H1 (cell line): Measurements from ENCODE around the gene GIPR. TPM values are rescaled to one million over a fixed set of nuclear protein-coding genes. Genes with fewer than 3 reads are reported as not detected.

Source experiments
- BACH1 ChIP-seq: IDR thresholded peaks from 2 replicates; pipeline ENCODE4 v1.6.1; 2012; ENCODE audit warnings: low read length, improper control_type of control experiment
- CBX5 ChIP-seq: fragments of 300-800, 300-1000 bp; sonication (generic); IDR thresholded peaks from 2 replicates; pipeline ENCODE4 v1.7.1; 2016; ENCODE audit warnings: antibody characterized with exemption, low read length, low read depth
- CEBPB ChIP-seq: IDR thresholded peaks from 2 replicates; pipeline ENCODE4 v1.6.1; 2012; ENCODE audit warnings: low read depth, low read length
- CTBP2 ChIP-seq: IDR thresholded peaks from 2 replicates; pipeline ENCODE4 v1.7.0; 2011; ENCODE audit warnings: borderline replicate concordance, mild to moderate bottlenecking, moderate library complexity, mixed read lengths, low read length; ENCODE audit not compliant: insufficient read depth, insufficient read length
- EP300 ChIP-seq, 2 experiments: IDR thresholded peaks; 1 replicate in 1 of 2; 2 replicates in 1 of 2; pipeline ENCODE4 v1.6.1; 2011 to 2012; ENCODE audit warnings: low read depth in 2 of 2, low read length in 2 of 2, mild to moderate bottlenecking in 2 of 2, borderline replicate concordance in 1 of 2, inconsistent platforms in 1 of 2, moderate library complexity in 1 of 2
- GABPA ChIP-seq: IDR thresholded peaks from 2 replicates; pipeline ENCODE4 v1.6.1; 2011; ENCODE audit warnings: mild to moderate bottlenecking, low read length, moderate library complexity, borderline replicate concordance; ENCODE audit not compliant: insufficient read depth
- GTF2F1 ChIP-seq: IDR thresholded peaks from 2 replicates; pipeline ENCODE4 v1.6.1; 2012; ENCODE audit warnings: low read depth, low read length, improper control_type of control experiment, borderline replicate concordance
- KDM1A ChIP-seq: fragments of 200-600, 300-600 bp; sonication (generic); IDR thresholded peaks from 2 replicates; pipeline ENCODE4 v1.7.1; 2016; ENCODE audit warnings: mild to moderate bottlenecking, low read length, borderline replicate concordance
- NRF1 ChIP-seq: IDR thresholded peaks from 2 replicates; pipeline ENCODE4 v1.6.1; 2011; ENCODE audit warnings: mild to moderate bottlenecking, low read depth, low read length, improper control_type of control experiment
- PHF8 ChIP-seq: fragments of 200-600 bp; sonication (generic); conservative IDR thresholded peaks from 2 replicates; pipeline ENCODE4 v1.7.1; 2012; ENCODE audit warnings: low read depth, mild to moderate bottlenecking, inconsistent platforms, low read length, moderate library complexity
- RNF2 ChIP-seq: fragments of 200-900, 300-1000 bp; sonication (generic); IDR thresholded peaks from 2 replicates; pipeline ENCODE4 v1.7.1; 2016; ENCODE audit warnings: borderline replicate concordance, low read depth, mild to moderate bottlenecking, antibody characterized with exemption, low read length; ENCODE audit not compliant: poor library complexity, severe bottlenecking; ENCODE audit errors: missing control alignments
- SIN3A ChIP-seq, 2 experiments: IDR thresholded peaks in 1 of 2; conservative IDR thresholded peaks in 1 of 2; 2 replicates each; pipeline ENCODE4 v1.6.1; 2011 to 2012; ENCODE audit warnings: low read length in 2 of 2, improper control_type of control experiment in 1 of 2, low read depth in 1 of 2, mild to moderate bottlenecking in 1 of 2
- SP1 ChIP-seq: IDR thresholded peaks from 2 replicates; pipeline ENCODE4 v1.6.1; 2011; ENCODE audit warnings: low read depth, low read length
- SP2 ChIP-seq: IDR thresholded peaks from 2 replicates; pipeline ENCODE4 v1.6.1; 2012; ENCODE audit warnings: mild to moderate bottlenecking, low read length, inconsistent platforms
- SP4 ChIP-seq: IDR thresholded peaks from 2 replicates; pipeline ENCODE4 v1.6.1; 2012; ENCODE audit warnings: low read length, inconsistent platforms
- SRF ChIP-seq: IDR thresholded peaks from 2 replicates; pipeline ENCODE4 v1.6.1; 2011; ENCODE audit warnings: mild to moderate bottlenecking, low read depth, low read length, moderate library complexity
- TAF1 ChIP-seq: IDR thresholded peaks from 2 replicates; pipeline ENCODE4 v1.6.1; 2011; ENCODE audit warnings: mild to moderate bottlenecking, low read depth, low read length
- TAF7 ChIP-seq: optimal IDR thresholded peaks from 2 replicates; pipeline ENCODE3; 2011; ENCODE audit warnings: low read depth, mild to moderate bottlenecking, inconsistent platforms, low read length, moderate library complexity, borderline replicate concordance
- TBP ChIP-seq: IDR thresholded peaks from 2 replicates; pipeline ENCODE4 v1.6.1; 2011; ENCODE audit warnings: low read depth, low read length, improper control_type of control experiment
- polyA plus RNA-seq, 7 experiments: library from polyadenylated mRNA; depleted of rRNA in 3 of 7; stranded (reverse) in 5 of 7; unstranded in 2 of 7; fragments of >200 nt in 5 of 7; fragments of 200-250 nt in 2 of 7; gene quantifications; 1 replicate in 5 of 7; 2 replicates in 1 of 7; 4 replicates in 1 of 7; pipeline versions ENCODE4 v1.2.1 to v1.2.3, GENCODE V29; 2011 to 2013; ENCODE audit warnings: missing spikeins in 2 of 7, mixed read lengths in 2 of 7
- total RNA-seq: library from RNA; stranded (reverse); fragmentation: NEBNext Ultra II Directional; extraction: Animal tissue kit (Norgen Biotek cat#: 25700); gene quantifications from 2 replicates; pipeline ENCODE4 v1.2.1, GENCODE V29; 2021
- TF ChIP-seq, protein P1 (sequence below): IDR thresholded peaks from 2 replicates; pipeline ENCODE4 v1.6.1; 2011; ENCODE audit warnings: low read depth, mild to moderate bottlenecking, low read length; ENCODE audit not compliant: insufficient read depth
- TF ChIP-seq, protein P2 (sequence below): IDR thresholded peaks from 2 replicates; pipeline ENCODE4 v1.6.1; 2012; ENCODE audit warnings: inconsistent platforms

GIPR gene
- total and polyA plus RNA-seq, 2 of the 8 experiments (the other 6 are each of a cell fraction or from before 2014, with no cell fraction given) = 0.42 to 1.3 TPM

DNA sequence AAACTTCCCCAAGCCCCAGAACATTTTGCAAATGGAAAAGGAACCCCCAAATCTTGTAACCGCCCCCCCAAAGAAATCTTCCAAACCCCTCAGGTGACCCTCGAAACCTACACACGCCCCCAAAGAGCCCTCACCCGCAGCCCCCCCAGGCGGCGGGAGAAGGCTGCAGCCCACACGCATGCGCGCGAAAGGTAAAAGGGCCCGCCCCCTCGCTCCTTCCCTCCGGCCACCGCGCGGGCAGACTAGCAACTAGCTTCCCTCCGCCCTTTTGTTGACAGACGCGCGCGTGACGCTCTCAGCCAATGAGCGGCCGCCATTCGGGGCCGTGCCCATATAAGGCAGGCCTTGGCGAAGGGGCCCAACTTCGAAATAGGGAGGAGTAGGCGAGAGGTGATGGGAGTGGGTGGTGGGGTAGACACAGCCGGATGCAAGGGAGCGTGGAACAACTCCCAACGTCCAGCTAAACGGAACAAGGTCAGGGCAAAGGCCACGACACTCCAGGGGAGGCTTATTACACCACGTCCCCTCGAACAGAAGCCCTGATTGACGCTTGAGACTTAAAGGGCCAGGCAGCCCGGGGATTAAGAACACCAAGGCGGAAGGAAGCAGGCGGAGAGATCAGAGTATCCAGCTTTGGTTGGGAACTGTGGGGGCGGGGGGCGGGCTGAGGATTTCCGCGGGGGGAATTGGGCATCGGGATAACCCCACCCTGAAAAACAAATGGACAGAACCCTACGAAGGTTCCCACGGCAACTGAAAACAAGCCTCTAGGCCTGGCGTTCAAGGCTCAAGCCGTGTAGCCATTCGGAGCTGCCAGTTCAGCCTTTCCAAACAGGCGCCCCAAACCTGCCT, 49.3 kb downstream of the GIPR start (continued):
- TF ChIP-seq, protein P1, sequence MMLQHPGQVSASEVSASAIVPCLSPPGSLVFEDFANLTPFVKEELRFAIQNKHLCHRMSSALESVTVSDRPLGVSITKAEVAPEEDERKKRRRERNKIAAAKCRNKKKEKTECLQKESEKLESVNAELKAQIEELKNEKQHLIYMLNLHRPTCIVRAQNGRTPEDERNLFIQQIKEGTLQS = peak; percentile 56; the same call in 1 of the 2 replicates
- TF ChIP-seq SRF = peak; percentile 100
- TF ChIP-seq PHF8 = peak; percentile 40
- peak; percentile 60 for TF ChIP-seq BACH1
- peak; percentile 89 for TF ChIP-seq SP4
- TF ChIP-seq TAF7 = no peak
- no peak for TF ChIP-seq GABPA
- peak; percentile 75 for TF ChIP-seq TBP
- peak; percentile 20 for TF ChIP-seq TAF1
- TF ChIP-seq EP300 (IDR thresholded peaks at IDR 0.05; ENCODE audit: borderline replicate concordance in 1 of 2, low read depth in 2 of 2, low read length in 2 of 2) = peak in 1 of 2 experiments; percentile 56; a peak in 1 of 3 replicates
- no peak for TF ChIP-seq CTBP2
- TF ChIP-seq SP2 = no peak
- TF ChIP-seq NRF1 = peak; percentile 92
- TF ChIP-seq CEBPB = 0 out of 2 replicates have a peak, but pooled peaks have one; percentile 32
- TF ChIP-seq, protein P2, sequence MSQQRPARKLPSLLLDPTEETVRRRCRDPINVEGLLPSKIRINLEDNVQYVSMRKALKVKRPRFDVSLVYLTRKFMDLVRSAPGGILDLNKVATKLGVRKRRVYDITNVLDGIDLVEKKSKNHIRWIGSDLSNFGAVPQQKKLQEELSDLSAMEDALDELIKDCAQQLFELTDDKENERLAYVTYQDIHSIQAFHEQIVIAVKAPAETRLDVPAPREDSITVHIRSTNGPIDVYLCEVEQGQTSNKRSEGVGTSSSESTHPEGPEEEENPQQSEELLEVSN = 0 out of 2 replicates have a peak, but pooled peaks have one; percentile 36
- no peak for TF ChIP-seq GTF2F1
- peak; percentile 79; the same call in 1 of the 2 replicates for TF ChIP-seq SP1
- no peak for TF ChIP-seq CBX5
- TF ChIP-seq RNF2 = no peak
- TF ChIP-seq KDM1A = no peak
- peak in 1 of 2 experiments; percentile 82; a peak in 2 of 4 replicates for TF ChIP-seq SIN3A (conservative IDR thresholded peaks at IDR 0.05 in 1 of 2, IDR thresholded peaks at IDR 0.05 in 1 of 2; ENCODE audit: low read depth in 1 of 2, low read length in 2 of 2)
